Lung (tissue), 12 donors: ENCODE results near the gene C1D. TPM values are rescaled to one million over a fixed set of nuclear protein-coding genes. Genes with fewer than 3 reads are reported as not detected.

Experiments used
- ATAC-seq: fragments of 200-7000 bp; cut with Tn5 transposase; one replicate; pipeline ENCODE4 v1.9.1; 2020; ENCODE audit warnings: moderate number of reproducible peaks; ENCODE audit not compliant: insufficient read depth, low FRiP score
- DNase-seq, 3 donors: peaks; one replicate each; pipeline ENCODE4 v3.0.0-alpha.2; 2013 to 2017
- H3K27ac ChIP-seq, 2 donors: one replicate each; pipeline ENCODE4 v1.5.1; 2013; ENCODE audit warnings: mild to moderate bottlenecking in 2 of 2, moderate library complexity in 2 of 2, control low read depth in 1 of 2, inconsistent platforms in 1 of 2, low read depth in 1 of 2, low read length in 1 of 2
- H3K27me3 ChIP-seq, 3 donors: one replicate each; pipeline ENCODE4 v1.5.1; 2013; ENCODE audit warnings: low read length in 2 of 3; ENCODE audit not compliant: control insufficient read depth in 3 of 3, insufficient read depth in 3 of 3
- H3K36me3 ChIP-seq, 4 donors: one replicate each; pipeline ENCODE4 v1.5.1; 2013; ENCODE audit warnings: low read length in 4 of 4, mild to moderate bottlenecking in 1 of 4, moderate library complexity in 1 of 4; ENCODE audit not compliant: control insufficient read depth in 4 of 4, insufficient read depth in 4 of 4
- H3K4me1 ChIP-seq, 5 donors: one replicate each; pipeline ENCODE4 v1.5.1; 2013; ENCODE audit warnings: low read length in 5 of 5, mild to moderate bottlenecking in 2 of 5, moderate library complexity in 1 of 5; ENCODE audit not compliant: control insufficient read depth in 5 of 5, insufficient read depth in 5 of 5
- H3K4me3 ChIP-seq: one replicate; pipeline ENCODE4 v1.5.1; 2013; ENCODE audit warnings: mild to moderate bottlenecking, control low read depth, moderate library complexity
- H3K9ac ChIP-seq, 2 donors: one replicate each; pipeline ENCODE4 v1.5.1; 2013; ENCODE audit warnings: low read length in 2 of 2, control low read depth in 1 of 2; ENCODE audit not compliant: insufficient read depth in 1 of 2
- H3K9me3 ChIP-seq, 4 donors: one replicate each; pipeline ENCODE4 v1.5.1; 2013; ENCODE audit warnings: low read length in 3 of 4, mild to moderate bottlenecking in 1 of 4, moderate library complexity in 1 of 4; ENCODE audit not compliant: control insufficient read depth in 4 of 4, insufficient read depth in 3 of 4
- CTCF ChIP-seq: IDR thresholded peaks from 2 replicates; pipeline ENCODE4 v1.5.1; 2012; ENCODE audit warnings: mild to moderate bottlenecking; ENCODE audit errors: control extremely low read depth, extremely low read depth
- WGBS, 2 donors: extraction: QIAGEN DNeasy Blood & Tissue Kit; methylation state at CpG; one replicate each; pipeline ENCODE4 v1.1.7; 2013; 5-methylcytosine and 5-hydroxymethylcytosine counted together
- polyA plus RNA-seq, 2 donors: library from polyadenylated mRNA; stranded (reverse); fragments of 200-250 nt; gene quantifications; one replicate each; pipeline ENCODE4 v1.2.1, GENCODE V29; 2013
- total RNA-seq, 2 donors: library from RNA; depleted of rRNA in 1 of 2; stranded (reverse); fragments of >200 nt in 1 of 2; gene quantifications; one replicate each; pipeline ENCODE4 v1.2.1, GENCODE V29; 2014 to 2021
- donor health status: control.
- donor health status: control.
- donor health status: Bipolar disorder and iron deficiency.
- donor health status: healthy.
- donor health status: DM: yes; HTN: yes; CAD: no.

The C1D gene
- total and polyA plus RNA-seq, 4 donors, result 12.9 to 38.3 (median 26.1) TPM

GRCh38 chr2:68098291-68098797 lies 35.5 kb upstream of the C1D start:
- Histone ChIP-seq H3K4me1 (no peaks in the 10 kb centered on the region), H3K27ac (no peak overlapping the region), H3K36me3 (no peaks in the 10 kb centered on the region), H3K27me3 (no peaks in the 10 kb centered on the region), H3K9me3 (no peaks in the 10 kb centered on the region), H3K9ac (no peak overlapping the region), H3K4me3 (no peak overlapping the region)
- WGBS, 2 donors, result 80 to 95% methylated on average over 3 of the region's 3 CpGs
- DNase-seq, result no peak
- TF ChIP-seq CTCF, result no peak
- no peak for ATAC-seq

- Histone ChIP-seq H3K9ac (no peak overlapping the region), H3K27ac (no peak overlapping the region), H3K9me3 (no peaks in the 10 kb centered on the region), H3K4me3 (no peak overlapping the region), H3K4me1 (no peaks in the 10 kb centered on the region), H3K36me3 (no peaks in the 10 kb centered on the region), H3K27me3 (no peaks in the 10 kb centered on the region)
- DNase-seq (no peak), ATAC-seq (no peak)
- WGBS, 2 donors, result 77 to 86% methylated on average over 1 of the region's 1 CpG
- TF ChIP-seq CTCF, result no peak
Measured at GRCh38 chr2:68094111-68094510, 31.3 kb upstream of the C1D start.

- H3K4me1 ChIP-seq, result no peaks in the 10 kb centered on the region
- H3K9ac ChIP-seq, result no peak overlapping the region
- no peak overlapping the region for H3K27ac ChIP-seq
- no peak overlapping the region for H3K4me3 ChIP-seq
- no peaks in the 10 kb centered on the region for H3K36me3 ChIP-seq
- WGBS, 2 donors, result 88 to 90% methylated on average over 2 of the region's 2 CpGs
- DNase-seq, result no peak
- H3K9me3 ChIP-seq, result no peaks in the 10 kb centered on the region
- no peaks in the 10 kb centered on the region for H3K27me3 ChIP-seq
- ATAC-seq, result no peak
- TF ChIP-seq CTCF, result no peak
Measured at GRCh38 chr2:68093634-68094033, 30.8 kb upstream of the C1D start.

DNA sequence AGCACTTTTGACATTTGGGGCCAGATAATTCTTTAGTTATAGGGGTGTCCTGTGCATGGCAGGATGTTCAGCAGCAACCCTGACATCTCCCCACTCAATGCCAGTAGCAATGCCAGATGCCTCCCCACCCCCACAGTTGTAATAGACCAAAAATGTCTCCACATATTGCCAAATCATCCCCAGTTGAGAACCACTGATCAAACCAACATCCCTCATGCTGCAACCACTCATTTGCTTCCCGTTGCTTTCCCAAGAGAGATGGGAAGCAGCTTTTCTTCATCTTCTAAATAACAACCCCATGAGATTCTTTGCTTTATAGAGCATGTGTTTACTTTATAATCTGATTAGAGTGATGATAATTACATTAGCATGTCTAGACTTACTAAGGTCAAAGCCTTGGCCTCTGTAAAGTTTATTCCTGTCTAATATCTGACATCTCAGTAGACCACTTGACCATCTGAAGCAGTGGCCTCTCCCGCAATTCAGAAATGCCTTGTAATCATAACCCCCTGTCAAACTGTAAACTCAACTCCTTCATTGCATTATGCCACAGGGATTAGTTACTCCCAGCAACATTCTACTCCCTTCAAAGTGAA lies 28.7 kb upstream of the C1D start:
- H3K36me3 ChIP-seq, result no peaks in the 10 kb centered on the region
- 47 to 49% methylated on average over 2 of the region's 2 CpGs for WGBS, 2 donors
- no peak for TF ChIP-seq CTCF
- no peak overlapping the region for H3K9ac ChIP-seq
- no peak for DNase-seq
- H3K9me3 ChIP-seq, result no peaks in the 10 kb centered on the region
- no peak for ATAC-seq
- no peaks in the 10 kb centered on the region for H3K27me3 ChIP-seq
- H3K4me3 ChIP-seq, result no peak overlapping the region
- no peaks in the 10 kb centered on the region for H3K4me1 ChIP-seq
- H3K27ac ChIP-seq, result no peak overlapping the region
